ENCODE results near the gene IGF1R. TPM values are rescaled to one million over a fixed set of nuclear protein-coding genes. Genes with fewer than 3 reads are reported as not detected.
A peak's percentile ranks its signal among the peaks of the same experiment; 100 is the strongest.

IGF1R gene
- total RNA-seq, 6 donors from 2014 or later, result 31.0 to 142 (median 63.8) TPM

DNA sequence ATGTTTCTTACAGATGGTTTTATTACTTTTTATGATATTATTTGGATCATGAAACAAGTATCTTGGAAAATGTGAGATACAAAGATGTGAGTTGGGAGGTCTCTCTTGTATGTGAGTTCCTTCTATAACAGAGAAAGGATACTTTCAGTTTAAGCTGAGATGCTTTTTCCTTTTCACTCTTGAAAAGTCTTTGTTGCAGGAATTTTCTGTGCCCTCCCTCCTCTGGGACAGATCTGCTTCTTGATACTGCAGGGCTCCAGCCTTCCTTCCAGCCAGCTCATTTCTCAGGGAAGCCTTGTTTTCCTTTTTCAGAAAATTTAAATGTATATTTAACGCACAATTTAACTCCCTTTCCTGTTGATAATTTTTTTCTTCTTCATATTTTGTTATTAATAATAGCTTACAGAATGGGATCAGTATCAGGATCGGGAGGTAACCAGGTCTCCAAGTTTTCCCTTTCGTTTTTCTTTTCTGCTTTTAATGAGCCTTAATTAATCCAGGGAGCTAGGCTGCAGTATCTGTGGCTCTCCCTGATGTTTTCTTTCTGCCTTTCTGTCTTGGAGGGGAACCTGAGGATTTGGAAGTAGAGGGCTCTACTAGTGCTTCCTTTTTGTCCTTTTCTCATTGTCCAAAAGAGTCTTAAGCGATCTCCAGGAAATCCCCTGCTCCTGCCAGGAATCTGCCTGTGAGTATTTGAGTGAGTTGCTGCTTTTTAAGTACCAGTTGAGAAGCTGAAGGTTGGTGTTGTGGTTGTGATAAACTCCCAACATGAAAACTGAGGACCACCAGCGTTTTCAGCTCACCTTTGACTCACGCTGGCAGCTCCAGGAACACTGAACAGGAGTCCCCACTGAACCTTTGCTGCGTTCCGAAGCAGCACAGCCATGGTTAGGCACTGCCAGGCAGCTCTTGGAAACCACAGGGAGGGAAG lies 105.7 kb downstream of the IGF1R start:
- H3K36me3 ChIP-seq, result no peaks in the 10 kb centered on the region
- DNase-seq (no peak), ATAC-seq (ENCODE audit: low FRiP score in 2 of 2) (peak in 1 of 2 donors; percentile 53)
- H3K27me3 ChIP-seq, result no peaks in the 10 kb centered on the region
- TF ChIP-seq, protein P1, sequence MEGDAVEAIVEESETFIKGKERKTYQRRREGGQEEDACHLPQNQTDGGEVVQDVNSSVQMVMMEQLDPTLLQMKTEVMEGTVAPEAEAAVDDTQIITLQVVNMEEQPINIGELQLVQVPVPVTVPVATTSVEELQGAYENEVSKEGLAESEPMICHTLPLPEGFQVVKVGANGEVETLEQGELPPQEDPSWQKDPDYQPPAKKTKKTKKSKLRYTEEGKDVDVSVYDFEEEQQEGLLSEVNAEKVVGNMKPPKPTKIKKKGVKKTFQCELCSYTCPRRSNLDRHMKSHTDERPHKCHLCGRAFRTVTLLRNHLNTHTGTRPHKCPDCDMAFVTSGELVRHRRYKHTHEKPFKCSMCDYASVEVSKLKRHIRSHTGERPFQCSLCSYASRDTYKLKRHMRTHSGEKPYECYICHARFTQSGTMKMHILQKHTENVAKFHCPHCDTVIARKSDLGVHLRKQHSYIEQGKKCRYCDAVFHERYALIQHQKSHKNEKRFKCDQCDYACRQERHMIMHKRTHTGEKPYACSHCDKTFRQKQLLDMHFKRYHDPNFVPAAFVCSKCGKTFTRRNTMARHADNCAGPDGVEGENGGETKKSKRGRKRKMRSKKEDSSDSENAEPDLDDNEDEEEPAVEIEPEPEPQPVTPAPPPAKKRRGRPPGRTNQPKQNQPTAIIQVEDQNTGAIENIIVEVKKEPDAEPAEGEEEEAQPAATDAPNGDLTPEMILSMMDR (IDR thresholded peaks at IDR 0.05), result no peak
- TF ChIP-seq EP300 (IDR thresholded peaks at IDR 0.05), result no peak
- no peak for TF ChIP-seq POLR2AphosphoS5 (IDR thresholded peaks at IDR 0.05)
- TF ChIP-seq POLR2A (IDR thresholded peaks at IDR 0.05), result no peak
- H3K9me3 ChIP-seq, result no peaks in the 10 kb centered on the region
- peaks cover 11 to 24% (median 17%) of the 10 kb centered on the region in 4 donors for H3K4me1 ChIP-seq
- peak overlapping the region in 3 of 4 donors; percentile 14 to 28 (median 16) for H3K4me3 ChIP-seq
- 32 to 33% methylated on average over 8 of the region's 8 CpGs for WGBS, 2 donors
- peak overlapping the region in 2 of 4 donors; percentile 39 to 65 for H3K27ac ChIP-seq

DNA sequence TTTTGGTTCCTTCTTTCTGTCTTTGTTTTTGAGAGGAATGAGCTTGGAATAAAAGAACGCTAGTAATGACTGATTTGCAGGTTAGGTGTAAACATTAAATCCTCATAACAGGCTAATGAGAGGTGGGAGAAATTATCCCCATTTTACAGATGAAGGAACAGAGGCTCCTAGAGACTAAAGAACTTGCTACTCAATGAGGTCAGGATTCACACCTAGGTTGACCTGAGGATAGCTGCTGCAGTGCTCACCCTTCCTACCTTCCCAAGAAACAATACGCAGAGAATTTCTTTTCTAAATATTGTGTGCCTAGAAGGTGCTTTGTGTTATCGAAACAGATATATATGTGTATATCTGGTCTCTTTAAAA lies 106.3 kb downstream of the IGF1R start:
- no peak for ATAC-seq (ENCODE audit: low FRiP score in 2 of 2)
- H3K27me3 ChIP-seq, result no peaks in the 10 kb centered on the region
- H3K36me3 ChIP-seq, result no peaks in the 10 kb centered on the region
- H3K4me1 ChIP-seq, result peaks cover 11 to 25% (median 18%) of the 10 kb centered on the region in 4 donors
- no peak for DNase-seq
- WGBS, 2 donors, result 66 to 74% methylated on average over 3 of the region's 3 CpGs
- peak overlapping the region in 1 of 4 donors; percentile 28 for H3K4me3 ChIP-seq
- H3K9me3 ChIP-seq, result no peaks in the 10 kb centered on the region
- H3K27ac ChIP-seq, result peak overlapping the region in 1 of 4 donors; percentile 65
- TF ChIP-seq POLR2AphosphoS5 (IDR thresholded peaks at IDR 0.05), result no peak
- TF ChIP-seq EP300 (IDR thresholded peaks at IDR 0.05), result no peak
- TF ChIP-seq POLR2A (IDR thresholded peaks at IDR 0.05), result no peak
- TF ChIP-seq, protein P1 (IDR thresholded peaks at IDR 0.05), result no peak

DNA sequence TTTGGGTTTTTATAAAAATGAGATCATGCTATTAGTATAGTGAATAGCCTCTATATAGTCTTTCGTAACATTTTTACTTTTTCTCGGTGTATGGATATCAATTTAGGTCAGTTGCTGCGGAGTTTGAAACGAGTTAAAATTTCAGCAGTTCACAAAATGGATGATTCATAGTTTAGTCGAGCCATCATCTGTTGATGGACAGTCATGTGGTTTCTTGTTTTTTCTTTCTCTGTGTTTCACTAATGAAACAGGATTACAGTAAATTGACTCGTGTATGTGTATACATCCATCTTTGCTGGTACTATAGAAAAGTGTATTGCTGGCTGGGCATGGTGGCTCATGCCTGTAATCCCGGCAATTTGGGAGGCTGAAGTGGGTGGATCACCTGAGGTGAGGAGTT lies 106.8 kb downstream of the IGF1R start:
- peaks cover 14 to 30% (median 20%) of the 10 kb centered on the region in 4 donors for H3K4me1 ChIP-seq
- DNase-seq (no peak), ATAC-seq (ENCODE audit: low FRiP score in 2 of 2) (no peak)
- H3K27me3 ChIP-seq, result no peaks in the 10 kb centered on the region
- H3K9me3 ChIP-seq, result no peaks in the 10 kb centered on the region
- H3K36me3 ChIP-seq, result no peaks in the 10 kb centered on the region
- TF ChIP-seq EP300 (IDR thresholded peaks at IDR 0.05), result no peak
- TF ChIP-seq, protein P1 (IDR thresholded peaks at IDR 0.05), result no peak
- no peak for TF ChIP-seq POLR2AphosphoS5 (IDR thresholded peaks at IDR 0.05)
- no peak for TF ChIP-seq POLR2A (IDR thresholded peaks at IDR 0.05)
- H3K4me3 ChIP-seq, result no peak overlapping the region
- H3K27ac ChIP-seq, result no peak overlapping the region
- 77 to 81% methylated on average over 7 of the region's 7 CpGs for WGBS, 2 donors

DNA sequence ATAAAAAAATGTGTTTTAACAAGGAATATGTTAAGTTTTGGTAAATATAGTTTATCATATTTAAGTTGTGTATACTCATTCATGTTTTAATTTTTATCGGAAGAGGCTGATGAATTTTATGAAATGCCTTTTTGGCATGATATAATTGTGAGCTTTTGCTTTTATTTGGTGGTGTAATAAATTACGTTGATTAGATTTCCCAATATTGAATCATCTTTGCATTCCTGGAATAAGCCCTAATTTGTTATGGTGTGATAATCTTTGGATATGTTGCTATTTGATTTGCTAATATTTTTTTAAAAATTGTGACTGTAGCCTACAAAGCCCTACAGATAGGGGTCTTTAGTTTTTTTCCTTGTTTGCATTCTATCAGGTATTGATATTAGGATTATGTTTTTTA lies 107.4 kb downstream of the IGF1R start:
- no peak for ATAC-seq (ENCODE audit: low FRiP score in 2 of 2)

More for the DNA sequence above, 107.4 kb downstream of the IGF1R start:
- Histone ChIP-seq H3K4me3 (no peak overlapping the region), H3K4me1 (peaks cover 16 to 37% (median 24%) of the 10 kb centered on the region in 4 donors), H3K27me3 (no peaks in the 10 kb centered on the region), H3K36me3 (no peaks in the 10 kb centered on the region), H3K27ac (no peak overlapping the region), H3K9me3 (no peaks in the 10 kb centered on the region)
- 80 to 81% methylated on average over 2 of the region's 2 CpGs for WGBS, 2 donors
- no peak for TF ChIP-seq POLR2A (IDR thresholded peaks at IDR 0.05)
- TF ChIP-seq, protein P1 (IDR thresholded peaks at IDR 0.05), result no peak
- no peak for TF ChIP-seq EP300 (IDR thresholded peaks at IDR 0.05)
- no peak for TF ChIP-seq POLR2AphosphoS5 (IDR thresholded peaks at IDR 0.05)
- no peak for DNase-seq
